OCI-M1 (cell line): Measurements from ENCODE around the gene MYO16.
A peak's percentile ranks its signal among the peaks of the same experiment; 100 is the strongest.
"Not testable (repeated sequence)": the region's sequence is repeated elsewhere in the genome, so short reads cannot be mapped to it uniquely, and the experiment has no call there.

Source experiments
- DNase-seq: peaks from one replicate; lab custom pipeline; 2025; lab: John Stamatoyannopoulos, UW

Gene MYO16

GRCh38 chr13:109199280-109199679 is 569.9 kb downstream of the MYO16 start:
- DNase-seq: no peak

DNA sequence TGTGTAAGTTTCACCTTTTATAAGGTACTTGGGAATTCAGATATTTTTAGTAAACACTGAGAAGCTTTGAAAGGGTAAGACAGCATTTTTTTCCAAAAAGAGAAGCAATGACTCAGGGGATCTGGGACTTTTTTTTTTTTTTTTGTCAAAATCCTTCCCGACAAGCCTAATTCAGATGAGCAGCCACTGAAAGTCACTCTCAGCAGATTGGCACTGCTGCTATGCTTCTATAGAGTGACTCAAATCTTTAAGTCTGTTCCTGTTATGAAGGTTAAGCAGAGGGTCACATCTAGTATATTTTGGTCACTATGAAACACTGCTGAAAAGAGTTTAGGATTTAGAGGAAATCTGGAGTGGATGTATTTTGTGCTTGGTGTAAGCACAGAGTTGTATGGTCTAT is 571.1 kb downstream of the MYO16 start:
- no peak for DNase-seq

GRCh38 chr13:109203587-109203986 is 574.2 kb downstream of the MYO16 start:
- DNase-seq: no peak

- no peak for DNase-seq
Measured at GRCh38 chr13:109204252-109204651, 574.8 kb downstream of the MYO16 start.

DNA sequence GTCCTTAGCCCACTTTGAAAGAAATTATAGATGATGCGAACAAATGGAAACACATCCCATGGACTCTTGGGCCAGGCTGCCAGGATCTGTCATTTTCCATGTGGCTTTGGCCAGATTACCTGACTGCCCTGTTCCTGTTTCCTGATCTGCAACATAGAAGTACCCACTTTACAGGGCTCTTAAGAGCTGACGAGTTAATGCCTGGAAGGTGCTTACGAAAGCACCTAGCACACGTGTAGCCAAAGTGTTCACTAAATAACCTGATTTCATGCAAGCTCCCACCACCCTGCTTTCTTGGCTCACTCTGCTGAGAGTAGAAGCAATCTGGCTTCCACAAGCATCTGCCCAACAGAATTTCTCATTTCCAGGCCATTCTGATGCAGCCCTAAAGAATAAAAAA is 575.2 kb downstream of the MYO16 start:
- DNase-seq: no peak

DNA sequence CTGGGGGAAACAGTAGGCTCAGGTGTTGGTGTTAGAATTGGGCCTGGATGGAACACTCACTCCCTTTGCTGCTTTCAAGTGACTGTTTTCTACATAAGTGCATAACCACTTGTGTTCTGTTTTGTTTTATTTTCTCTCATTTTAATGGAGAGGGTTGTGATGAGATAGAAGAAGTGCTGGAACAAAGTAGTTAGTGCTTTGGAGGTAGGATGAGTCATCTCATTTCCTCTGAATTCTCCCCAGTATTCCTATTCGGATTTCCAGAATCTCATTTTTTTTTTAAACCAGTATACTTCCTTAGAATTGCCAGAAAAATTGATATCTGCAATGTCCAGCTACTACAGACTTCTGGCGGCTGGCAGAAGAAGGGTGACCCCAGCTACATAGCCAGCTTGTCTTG is 575.9 kb downstream of the MYO16 start:
- DNase-seq: no peak

DNA sequence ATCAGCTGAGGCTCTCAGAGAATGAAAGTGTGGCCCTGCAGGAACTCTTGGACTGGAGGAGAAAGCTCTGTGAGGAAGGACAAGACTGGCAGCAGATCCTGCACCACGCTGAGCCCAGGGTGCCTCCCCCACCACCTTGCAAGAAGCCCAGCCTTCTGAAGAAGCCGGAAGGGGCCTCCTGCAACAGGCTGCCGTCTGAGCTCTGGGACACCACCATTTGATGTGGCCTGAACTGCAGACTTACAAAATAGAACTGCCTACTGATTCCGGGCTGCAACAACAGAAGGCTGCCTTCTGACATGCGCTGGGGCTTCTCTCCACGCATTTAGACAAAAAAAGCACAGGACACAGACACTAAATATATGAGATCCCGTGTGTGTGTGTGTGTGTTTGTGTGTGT is 577.2 kb downstream of the MYO16 start:
- DNase-seq: no peak

DNA sequence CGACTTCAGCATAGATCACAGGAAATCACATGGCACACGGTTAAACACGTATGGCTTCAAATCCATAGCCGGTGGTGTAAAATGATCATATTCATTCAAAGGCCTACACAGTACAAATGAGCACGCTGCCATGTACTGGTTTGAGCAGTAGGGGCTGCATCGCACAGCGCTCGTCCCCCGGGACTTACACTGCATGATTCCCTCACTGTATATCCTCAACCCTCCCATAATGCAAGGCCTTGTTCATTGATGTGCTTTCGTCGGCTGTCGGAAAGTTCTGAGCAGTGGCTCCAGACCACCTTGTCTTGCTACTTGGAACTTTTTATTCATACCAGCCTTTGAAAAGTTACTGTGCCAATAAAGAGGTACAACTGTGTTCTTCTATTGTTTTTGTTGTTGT is 578.2 kb downstream of the MYO16 start:
- DNase-seq: no peak

- DNase-seq: no peak
Measured at GRCh38 chr13:109208522-109208921, 579.1 kb downstream of the MYO16 start.

- no peak for DNase-seq
Measured at GRCh38 chr13:109209526-109209925, 580.1 kb downstream of the MYO16 start.

GRCh38 chr13:109211616-109212015 is 582.2 kb downstream of the MYO16 start:
- DNase-seq: no peak

DNA sequence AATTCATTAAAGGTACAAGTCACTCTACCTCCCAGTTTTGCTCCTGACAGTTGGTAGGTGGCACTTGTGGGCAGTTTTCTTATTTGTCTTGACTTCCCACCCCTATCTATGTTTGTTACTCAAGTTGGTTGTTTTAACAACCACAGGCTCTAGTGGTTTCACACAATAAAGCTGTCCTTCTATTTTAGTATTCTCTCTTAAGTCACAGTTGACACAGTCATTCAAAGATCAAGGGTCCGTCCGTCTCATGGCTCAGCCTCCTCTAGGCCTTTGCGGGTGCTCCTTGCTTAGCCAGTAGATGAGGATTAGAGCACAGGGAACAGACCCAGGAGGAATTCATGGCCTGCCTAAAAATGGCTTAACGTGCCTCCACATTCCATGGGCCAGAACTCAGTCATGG is 583.2 kb downstream of the MYO16 start:
- no peak for DNase-seq

DNA sequence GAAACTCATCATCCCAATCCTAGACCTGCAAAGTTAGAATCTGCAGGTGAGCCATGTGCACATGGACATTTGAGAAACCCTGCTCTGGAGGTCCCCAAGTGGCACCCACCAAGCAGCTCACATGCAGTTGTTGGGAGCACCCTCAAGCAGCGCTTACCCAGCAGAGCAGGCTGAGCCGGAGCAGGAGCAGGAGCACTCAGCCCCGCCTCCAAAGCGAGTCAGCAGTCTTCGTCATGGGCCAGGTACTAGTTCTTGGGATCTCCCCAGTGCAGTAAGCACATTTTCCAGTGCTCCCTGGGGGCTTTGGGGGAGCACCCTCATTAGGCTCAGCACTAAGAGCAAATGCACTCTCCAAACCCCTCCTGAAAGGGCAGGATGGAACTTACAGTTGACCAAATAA is 584.3 kb downstream of the MYO16 start:
- DNase-seq: no peak

DNA sequence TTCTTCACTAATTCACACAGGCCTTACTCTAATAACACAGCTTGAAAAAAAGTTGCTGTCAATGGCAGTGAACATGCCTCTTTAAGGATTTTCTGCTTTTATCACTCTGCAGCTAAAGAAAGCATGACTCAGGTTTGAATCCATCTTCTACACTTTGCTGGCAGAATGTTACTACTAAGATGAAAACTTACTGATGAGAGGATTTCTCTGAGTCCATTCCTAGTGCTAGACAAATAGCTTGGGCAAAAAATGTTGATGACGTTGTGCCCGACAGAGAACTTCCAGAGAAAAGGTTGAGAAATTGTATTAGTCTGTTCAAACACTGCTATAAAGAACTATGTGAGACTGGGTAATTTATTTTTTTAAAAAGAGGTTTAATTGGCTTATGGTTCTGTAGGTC is 585.0 kb downstream of the MYO16 start:
- no peak for DNase-seq

- DNase-seq: no peak
Measured at GRCh38 chr13:109215377-109215776, 586.0 kb downstream of the MYO16 start.

DNA sequence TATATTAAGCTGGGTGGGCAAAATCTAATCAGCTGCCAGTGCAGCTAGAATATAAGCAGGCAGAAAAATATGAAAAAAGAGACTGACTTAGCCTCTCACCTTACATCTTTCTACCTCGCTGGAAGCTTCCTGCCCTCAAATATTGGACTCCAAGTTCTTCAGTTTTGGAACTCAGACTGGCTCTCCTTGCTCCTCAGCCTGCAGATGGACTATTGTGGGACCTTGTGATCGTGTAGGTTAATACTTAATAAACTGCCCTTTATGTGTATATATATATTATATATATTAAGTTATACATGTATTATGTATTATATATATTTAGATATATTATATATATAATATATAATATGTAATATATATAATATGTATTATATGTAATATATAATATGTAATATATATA is 588.1 kb downstream of the MYO16 start:
- DNase-seq: not testable (repeated sequence)

GRCh38 chr13:109220631-109221030 is 591.2 kb downstream of the MYO16 start:
- DNase-seq: no peak

DNA sequence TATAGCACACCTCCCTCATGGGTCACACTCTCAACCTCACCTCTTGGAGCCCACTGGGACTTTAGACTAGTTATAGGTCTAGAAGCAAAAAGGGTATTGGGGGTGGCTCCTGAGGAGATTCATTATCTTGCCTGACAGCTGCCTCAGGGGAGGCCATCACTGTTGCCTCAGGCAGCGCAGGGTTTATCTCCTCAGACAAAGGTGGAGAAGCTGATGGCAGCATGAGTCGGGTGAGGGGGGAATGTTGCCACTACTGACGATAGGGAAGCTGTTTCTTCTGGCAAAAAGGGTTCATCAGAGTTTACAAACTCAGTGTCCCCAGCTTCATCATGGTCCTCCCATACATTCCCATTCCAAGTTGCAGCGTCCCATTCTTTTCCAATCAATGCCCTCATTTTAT is 594.6 kb downstream of the MYO16 start:
- peak; percentile 25 for DNase-seq

GRCh38 chr13:109226631-109227030 is 597.2 kb downstream of the MYO16 start:
- no peak for DNase-seq

GRCh38 chr13:109227344-109227940 is 598.0 kb downstream of the MYO16 start:
- no peak for DNase-seq

- no peak for DNase-seq
Measured at GRCh38 chr13:109228211-109228610, 598.8 kb downstream of the MYO16 start.

DNA sequence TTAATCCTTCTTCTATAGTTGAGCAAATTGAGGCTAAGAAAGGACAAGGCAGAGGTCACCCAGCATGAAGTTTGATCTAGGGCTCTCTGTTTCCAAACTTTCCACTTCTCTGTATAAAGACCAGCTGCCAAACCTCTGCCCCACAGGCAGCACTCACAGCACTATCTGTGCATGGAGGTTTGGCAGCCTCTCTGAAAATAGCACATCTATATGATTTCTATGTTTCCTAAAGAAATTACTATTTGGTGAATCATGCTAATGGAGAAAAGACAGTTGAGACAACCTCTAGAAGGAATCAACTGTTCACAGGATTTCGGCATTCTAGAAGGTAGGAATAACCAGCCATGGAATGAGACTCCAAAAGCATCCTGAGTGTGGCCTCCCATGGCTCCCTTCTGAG is 602.5 kb downstream of the MYO16 start:
- no peak for DNase-seq

- no peak for DNase-seq
Measured at GRCh38 chr13:109233293-109233692, 603.9 kb downstream of the MYO16 start.

DNA sequence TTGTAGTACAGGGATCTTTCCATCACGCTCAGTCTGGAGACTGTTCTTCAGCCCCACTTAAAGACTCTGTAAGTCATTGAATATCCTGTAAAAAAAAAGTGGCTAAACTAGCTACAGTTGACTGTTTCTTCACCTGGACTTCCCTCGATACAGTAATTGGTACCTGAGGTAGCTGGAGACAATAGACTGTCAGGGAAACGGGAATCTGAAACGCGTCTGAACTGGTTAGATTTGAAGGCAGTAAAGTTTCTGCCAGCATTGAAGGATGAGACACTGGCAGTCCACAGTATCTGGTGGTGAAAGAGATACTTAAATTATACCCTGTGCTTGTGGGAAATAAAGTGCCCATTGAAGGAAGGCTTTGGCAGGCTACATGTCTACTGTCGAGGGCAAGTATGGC is 606.5 kb downstream of the MYO16 start:
- DNase-seq: no peak

- DNase-seq: no peak
Measured at GRCh38 chr13:109241160-109241559, 611.7 kb downstream of the MYO16 start.
